Smooth muscle cell (in vitro differentiated cells): ENCODE results near the gene CAMK2D. TPM values are rescaled to one million over a fixed set of nuclear protein-coding genes. Genes with fewer than 3 reads are reported as not detected.

Experiments
- DNase-seq: peaks from one replicate; lab custom pipeline; 2025; ENCODE audit not compliant: unreplicated experiment; lab: John Stamatoyannopoulos, UW
- H2AFZ ChIP-seq: fragments of 200-600 bp; sonication (generic); 2 replicates; pipeline ENCODE4 v1.6.0; 2016; ENCODE audit warnings: antibody characterized with exemption, low read depth, mild to moderate bottlenecking
- H3F3A ChIP-seq: fragments of 200-600 bp; sonication (generic); 2 replicates; pipeline ENCODE4 v1.6.0; 2017; ENCODE audit warnings: antibody characterized with exemption, low read depth
- H3K27ac ChIP-seq: fragments of 200-600 bp; sonication (generic); 2 replicates; pipeline ENCODE4 v1.5.1; 2016; ENCODE audit warnings: low read depth, mild to moderate bottlenecking
- H3K27me3 ChIP-seq: fragments of 200-600 bp; sonication (generic); 2 replicates; pipeline ENCODE4 v1.6.1; 2016; ENCODE audit warnings: low read depth, mild to moderate bottlenecking
- H3K36me3 ChIP-seq: fragments of 200-600 bp; sonication (generic); 2 replicates; pipeline ENCODE4 v1.5.1; 2016; ENCODE audit warnings: low read depth
- H3K4me1 ChIP-seq: fragments of 200-600 bp; sonication (generic); 2 replicates; pipeline ENCODE4 v1.5.1; 2016; ENCODE audit warnings: low read depth
- H3K4me2 ChIP-seq: fragments of 200-600 bp; sonication (generic); 2 replicates; pipeline ENCODE4 v1.6.0; 2016; ENCODE audit warnings: mild to moderate bottlenecking
- H3K4me3 ChIP-seq: fragments of 200-600 bp; sonication (generic); 2 replicates; pipeline ENCODE4 v1.5.1; 2016; ENCODE audit warnings: mild to moderate bottlenecking
- H3K79me2 ChIP-seq: fragments of 200-600 bp; sonication (generic); 2 replicates; pipeline ENCODE4 v1.6.0; 2016; ENCODE audit warnings: low read depth, mild to moderate bottlenecking
- H3K9ac ChIP-seq: fragments of 200-600 bp; sonication (generic); 2 replicates; pipeline ENCODE4 v1.6.0; 2016; ENCODE audit warnings: low read depth
- H3K9me3 ChIP-seq: fragments of 200-600 bp; sonication (generic); replicated peaks from 2 replicates; pipeline ENCODE4 v1.5.1; 2016; ENCODE audit warnings: low read depth
- H4K20me1 ChIP-seq: fragments of 200-600 bp; sonication (generic); 2 replicates; pipeline ENCODE4 v1.6.0; 2016; ENCODE audit warnings: low read depth
- WGBS: methylation state at CpG from one replicate; pipeline ENCODE4 v1.1.7; 2016; ENCODE audit warnings: low lambda C conversion rate; 5-methylcytosine and 5-hydroxymethylcytosine counted together
- polyA plus RNA-seq: library from polyadenylated mRNA; unstranded; fragments of >200 nt; fragmentation: Nextera tagmentation; extraction: Ambion mirVana; gene quantifications from 2 replicates; pipeline ENCODE4 v1.2.1, GENCODE V29; 2016
- total RNA-seq: library from RNA; depleted of rRNA; stranded (reverse); fragments of >200 nt; gene quantifications from 2 replicates; pipeline ENCODE4 v1.2.3, GENCODE V29; 2014
- TF ChIP-seq, protein P1 (sequence below): fragments of 200-600 bp; sonication (generic); IDR thresholded peaks from 2 replicates; pipeline ENCODE4 v1.5.1; 2017; ENCODE audit warnings: borderline replicate concordance, mild to moderate bottlenecking, antibody characterized with exemption; ENCODE audit not compliant: insufficient read depth, poor library complexity, severe bottlenecking

Gene CAMK2D
- total and polyA plus RNA-seq, 2 experiments from 2014 or later: 17.2 to 36.0 TPM

DNA sequence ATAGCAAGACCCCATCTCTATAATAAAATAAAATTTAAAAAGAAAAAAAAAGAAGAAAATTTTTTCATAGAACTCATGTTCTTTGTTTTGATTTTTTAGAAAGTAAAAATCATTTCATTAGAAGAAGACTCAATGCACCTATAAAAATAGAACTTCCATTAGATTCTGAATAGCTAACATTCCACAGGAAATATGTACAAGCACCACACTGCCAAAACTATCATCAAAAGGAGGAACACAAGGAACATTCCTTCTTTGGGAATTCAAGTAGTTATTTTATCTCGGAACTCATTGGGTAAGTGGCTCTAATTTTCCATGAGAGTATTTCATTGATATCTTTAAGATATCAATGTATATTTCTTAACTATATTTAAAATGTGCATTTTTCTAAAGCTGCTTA lies 157.6 kb downstream of the CAMK2D start:
- TF ChIP-seq, protein P1, sequence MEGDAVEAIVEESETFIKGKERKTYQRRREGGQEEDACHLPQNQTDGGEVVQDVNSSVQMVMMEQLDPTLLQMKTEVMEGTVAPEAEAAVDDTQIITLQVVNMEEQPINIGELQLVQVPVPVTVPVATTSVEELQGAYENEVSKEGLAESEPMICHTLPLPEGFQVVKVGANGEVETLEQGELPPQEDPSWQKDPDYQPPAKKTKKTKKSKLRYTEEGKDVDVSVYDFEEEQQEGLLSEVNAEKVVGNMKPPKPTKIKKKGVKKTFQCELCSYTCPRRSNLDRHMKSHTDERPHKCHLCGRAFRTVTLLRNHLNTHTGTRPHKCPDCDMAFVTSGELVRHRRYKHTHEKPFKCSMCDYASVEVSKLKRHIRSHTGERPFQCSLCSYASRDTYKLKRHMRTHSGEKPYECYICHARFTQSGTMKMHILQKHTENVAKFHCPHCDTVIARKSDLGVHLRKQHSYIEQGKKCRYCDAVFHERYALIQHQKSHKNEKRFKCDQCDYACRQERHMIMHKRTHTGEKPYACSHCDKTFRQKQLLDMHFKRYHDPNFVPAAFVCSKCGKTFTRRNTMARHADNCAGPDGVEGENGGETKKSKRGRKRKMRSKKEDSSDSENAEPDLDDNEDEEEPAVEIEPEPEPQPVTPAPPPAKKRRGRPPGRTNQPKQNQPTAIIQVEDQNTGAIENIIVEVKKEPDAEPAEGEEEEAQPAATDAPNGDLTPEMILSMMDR: no peak
- no peak overlapping the region for H3K27ac ChIP-seq

DNA sequence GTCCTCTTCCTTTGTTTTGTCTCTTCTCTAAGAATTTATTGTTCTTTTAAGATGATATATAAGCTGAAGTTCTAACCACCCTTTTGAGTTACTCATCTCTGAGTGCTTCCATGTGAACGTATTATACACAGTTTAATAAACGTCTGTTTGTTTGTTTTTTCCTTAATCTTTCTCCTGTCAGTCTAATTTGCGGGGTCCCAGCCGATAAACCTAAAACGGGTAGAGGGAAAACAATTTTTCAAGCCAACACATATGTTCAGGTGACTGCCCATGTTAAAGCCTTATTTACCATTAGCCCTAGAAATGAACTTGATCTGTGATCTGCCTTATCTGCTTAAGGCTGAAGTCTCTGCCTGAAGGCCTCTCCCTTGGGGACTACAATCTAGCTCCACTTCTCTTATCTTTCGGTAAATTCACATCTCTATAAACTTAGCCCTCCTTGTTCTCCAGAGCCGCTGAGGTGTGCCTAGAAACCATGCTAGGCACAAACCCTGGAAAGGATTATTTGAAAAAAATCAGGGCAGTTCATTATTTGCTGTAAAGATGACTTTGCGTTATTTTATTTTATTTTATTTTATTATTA lies 158.8 kb downstream of the CAMK2D start:
- WGBS: 69% methylated on average over 8 of the region's 8 CpGs
- H3K27ac ChIP-seq: no peak overlapping the region
- no peaks in the 10 kb centered on the region for H3K36me3 ChIP-seq
- H3K79me2 ChIP-seq: no peaks in the 10 kb centered on the region
- no peaks in the 10 kb centered on the region for H4K20me1 ChIP-seq
- H3K9ac ChIP-seq: no peak overlapping the region
- no peak for DNase-seq
- H3K4me3 ChIP-seq: no peak overlapping the region
- no peaks in the 10 kb centered on the region for H3F3A ChIP-seq
- no peaks in the 10 kb centered on the region for H3K27me3 ChIP-seq
- TF ChIP-seq, protein P1: no peak
- H3K4me1 ChIP-seq: no peaks in the 10 kb centered on the region
- no peak overlapping the region for H3K4me2 ChIP-seq
- no peaks in the 10 kb centered on the region for H3K9me3 ChIP-seq
- no peak overlapping the region for H2AFZ ChIP-seq

More for the DNA sequence above, 157.6 kb downstream of the CAMK2D start:
- Histone ChIP-seq H3K4me3 (no peak overlapping the region), H3F3A (no peaks in the 10 kb centered on the region), H4K20me1 (no peaks in the 10 kb centered on the region), H3K27me3 (no peaks in the 10 kb centered on the region), H2AFZ (no peak overlapping the region), H3K79me2 (no peaks in the 10 kb centered on the region), H3K36me3 (no peaks in the 10 kb centered on the region), H3K9me3 (no peaks in the 10 kb centered on the region), H3K4me1 (no peaks in the 10 kb centered on the region), H3K4me2 (no peak overlapping the region), H3K9ac (no peak overlapping the region)
- no peak for DNase-seq
- WGBS: 98% methylated on average over 1 of the region's 1 CpG

DNA sequence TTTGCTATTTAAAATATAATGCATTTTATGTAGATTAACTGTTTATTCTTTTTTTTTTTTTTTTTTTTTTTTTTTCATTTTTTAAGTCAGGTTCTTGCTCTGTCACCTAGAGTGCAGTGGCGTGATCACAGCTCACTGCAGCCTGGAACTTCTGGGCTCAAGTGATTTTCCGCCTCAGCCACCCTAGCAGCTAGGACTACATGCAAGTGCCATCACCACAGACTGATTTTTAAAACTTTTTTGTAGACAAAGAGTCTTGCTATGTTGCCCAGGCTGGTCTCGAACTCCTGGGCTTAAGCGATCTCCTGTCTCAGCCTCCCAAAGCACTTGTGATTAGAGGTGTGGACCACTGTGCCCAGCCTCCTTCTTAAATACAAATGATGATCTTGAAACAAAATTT lies 159.9 kb downstream of the CAMK2D start:
- Histone ChIP-seq H3K4me2 (no peak overlapping the region), H3K9me3 (no peaks in the 10 kb centered on the region), H3K27me3 (no peaks in the 10 kb centered on the region), H3K79me2 (no peaks in the 10 kb centered on the region), H3K36me3 (no peaks in the 10 kb centered on the region), H3F3A (no peaks in the 10 kb centered on the region), H3K4me3 (no peak overlapping the region), H3K27ac (no peak overlapping the region), H3K9ac (no peak overlapping the region), H3K4me1 (no peaks in the 10 kb centered on the region), H4K20me1 (no peaks in the 10 kb centered on the region), H2AFZ (no peak overlapping the region)
- TF ChIP-seq, protein P1: no peak
- WGBS: 98% methylated on average over 4 of the region's 4 CpGs
- DNase-seq: no peak

DNA sequence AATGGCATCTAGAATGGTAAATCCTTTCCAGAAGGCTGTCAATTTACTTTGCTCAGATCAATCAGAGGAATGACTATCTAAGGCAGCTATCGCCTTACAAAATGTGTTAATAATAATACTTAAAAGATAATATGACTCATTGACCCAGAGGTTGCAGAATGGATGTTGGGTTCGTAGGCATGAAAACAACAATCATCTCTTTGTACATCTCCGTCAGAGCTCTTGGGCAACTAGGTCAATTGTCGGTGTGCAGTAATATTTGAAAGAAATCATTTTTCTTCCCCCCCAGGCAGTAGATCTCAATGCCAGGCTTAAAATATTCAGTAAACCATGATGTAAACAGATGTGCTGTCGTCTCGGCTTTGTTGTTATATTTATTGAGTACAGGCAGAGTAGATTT lies 165.1 kb downstream of the CAMK2D start:
- Histone ChIP-seq H3K4me1 (no peaks in the 10 kb centered on the region), H3K27me3 (no peaks in the 10 kb centered on the region), H3K4me2 (no peak overlapping the region), H3K4me3 (no peak overlapping the region), H3K9me3 (no peaks in the 10 kb centered on the region), H3F3A (no peaks in the 10 kb centered on the region), H3K9ac (no peak overlapping the region), H2AFZ (no peak overlapping the region), H3K36me3 (no peaks in the 10 kb centered on the region), H4K20me1 (no peaks in the 10 kb centered on the region), H3K79me2 (no peaks in the 10 kb centered on the region), H3K27ac (no peak overlapping the region)
- DNase-seq: no peak
- TF ChIP-seq, protein P1: no peak
- 93% methylated on average over 6 of the region's 6 CpGs for WGBS
